Right cardiac atrium (tissue), 5 donors: ENCODE measurements around the gene TSPO. TPM values are rescaled to one million over a fixed set of nuclear protein-coding genes. Genes with fewer than 3 reads are reported as not detected.

Experiments used
- ATAC-seq, 2 donors: fragments of 200-7000 bp; cut with Tn5 transposase; one replicate each; pipeline versions ENCODE4 v1.8.0 to v1.9.1; 2020; ENCODE audit warnings: moderate library complexity in 2 of 2, mild to moderate bottlenecking in 1 of 2
- DNase-seq, 3 donors: peaks; one replicate each; pipeline ENCODE4 v3.0.0-alpha.2; 2020
- H3K27ac ChIP-seq: one replicate; pipeline ENCODE4 v1.5.1; 2013; ENCODE audit warnings: mild to moderate bottlenecking, low read length, control low read depth, moderate library complexity
- H3K27me3 ChIP-seq: one replicate; pipeline ENCODE4 v1.6.1; 2013; ENCODE audit not compliant: control insufficient read depth, insufficient read depth
- H3K4me1 ChIP-seq: one replicate; pipeline ENCODE4 v1.6.1; 2013; ENCODE audit warnings: low read length; ENCODE audit not compliant: control insufficient read depth, insufficient read depth
- H3K4me3 ChIP-seq: one replicate; pipeline ENCODE4 v1.5.1; 2013; ENCODE audit warnings: low read length, control low read depth
- H3K9me3 ChIP-seq: one replicate; pipeline ENCODE4 v1.6.1; 2013; ENCODE audit warnings: low read length; ENCODE audit not compliant: control insufficient read depth
- WGBS: extraction: QIAGEN DNeasy Blood & Tissue Kit; methylation state at CpG from one replicate; pipeline ENCODE4 v1.1.7; 2013; 5-methylcytosine and 5-hydroxymethylcytosine counted together
- intact Hi-C, 4 donors: fragments of 100-400 bp; cut with DNase I; formaldehyde crosslinking; loops; one replicate each; pipeline versions ENCODE4 v1.11.0 to v1.14.0; 2022 to 2023
- polyA plus RNA-seq: library from polyadenylated mRNA; stranded (reverse); fragments of 200-250 nt; gene quantifications from one replicate; pipeline ENCODE4 v1.2.3, GENCODE V29; 2013
- total RNA-seq, 4 donors: library from RNA; stranded (reverse); fragmentation: NEBNext Ultra II Directional; extraction: Animal tissue kit (Norgen Biotek cat#: 25700); gene quantifications; one replicate each; pipeline ENCODE4 v1.2.1, GENCODE V29; 2021
- donor health status: healthy with polysubstance abuse.
- donor health status: DM: no; HTN: yes; CAD: no.
- donor health status: DM: no; HTN: no; CAD: no.
- donor health status: DM: no; HTN: yes; CAD: no; lungs with severe emphysema.
- donor health status: DM: yes; HTN: yes; CAD: no.

Gene TSPO
- total and polyA plus RNA-seq, 5 donors: 69.6 to 152 (median 93.4) TPM

DNA sequence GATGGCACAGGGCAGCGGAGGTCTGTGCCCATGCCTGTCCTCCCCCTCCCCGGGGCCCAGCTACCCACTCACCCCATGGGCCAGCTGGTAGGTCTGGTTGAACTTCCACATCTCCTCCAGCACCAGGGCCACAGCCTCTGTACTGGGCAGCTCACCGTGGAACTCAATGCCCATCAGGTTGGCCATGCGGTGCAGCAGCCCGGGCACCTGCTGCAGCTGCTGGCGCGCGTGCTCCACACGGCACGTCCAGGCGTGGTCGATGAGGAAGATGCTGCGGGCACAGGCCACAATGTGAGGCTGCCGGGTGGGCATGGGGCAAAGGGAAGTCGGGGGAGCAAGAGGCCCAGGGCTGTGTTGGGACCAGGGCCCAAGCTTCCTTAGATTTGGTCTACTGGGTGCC, 29.3 kb downstream of the TSPO start:
- H3K4me3 ChIP-seq: no peak overlapping the region
- 93% methylated on average over 15 of the region's 15 CpGs for WGBS
- no peaks in the 10 kb centered on the region for H3K9me3 ChIP-seq
- peaks cover 2% of the 10 kb centered on the region for H3K4me1 ChIP-seq
- no peak overlapping the region for H3K27ac ChIP-seq
- peak in 2 of 3 donors; percentile 34 to 60 for DNase-seq
- no peaks in the 10 kb centered on the region for H3K27me3 ChIP-seq
- intact Hi-C loops: no loop called here
- ATAC-seq: no peak

GRCh38 chr22:43181321-43182076, 30.1 kb downstream of the TSPO start:
- intact Hi-C loops: no loop called here
- Histone ChIP-seq H3K27ac (no peak overlapping the region), H3K4me1 (peaks cover 6% of the 10 kb centered on the region), H3K27me3 (no peaks in the 10 kb centered on the region), H3K4me3 (no peak overlapping the region), H3K9me3 (no peaks in the 10 kb centered on the region)
- no peak for ATAC-seq
- peak in 2 of 3 donors; percentile 43 to 51 for DNase-seq
- WGBS: 93% methylated on average over 13 of the region's 13 CpGs

GRCh38 chr22:43182118-43182517, 30.8 kb downstream of the TSPO start:
- Histone ChIP-seq H3K4me1 (peaks cover 6% of the 10 kb centered on the region), H3K4me3 (no peak overlapping the region), H3K9me3 (no peaks in the 10 kb centered on the region), H3K27me3 (no peaks in the 10 kb centered on the region), H3K27ac (no peak overlapping the region)
- DNase-seq (peak in 2 of 3 donors; percentile 14 to 50), ATAC-seq (no peak)
- WGBS: 93% methylated on average over 10 of the region's 10 CpGs
- intact Hi-C loops: no loop called here

- Histone ChIP-seq H3K9me3 (no peaks in the 10 kb centered on the region), H3K27me3 (no peaks in the 10 kb centered on the region), H3K4me3 (no peak overlapping the region), H3K4me1 (peaks cover 6% of the 10 kb centered on the region), H3K27ac (no peak overlapping the region)
- intact Hi-C loops: no loop called here
- ATAC-seq (no peak), DNase-seq (peak in 1 of 3 donors; percentile 54)
- 95% methylated on average over 17 of the region's 17 CpGs for WGBS
Observed at GRCh38 chr22:43182726-43183125, 31.4 kb downstream of the TSPO start.

- Histone ChIP-seq H3K27ac (no peak overlapping the region), H3K27me3 (no peaks in the 10 kb centered on the region), H3K4me3 (no peak overlapping the region), H3K4me1 (peaks cover 6% of the 10 kb centered on the region), H3K9me3 (no peaks in the 10 kb centered on the region)
- intact Hi-C loops: no loop called here
- ATAC-seq (no peak), DNase-seq (peak in 2 of 3 donors; percentile 25 to 28)
- 79% methylated on average over 12 of the region's 12 CpGs for WGBS
Observed at GRCh38 chr22:43183496-43184277, 32.3 kb downstream of the TSPO start.

DNA sequence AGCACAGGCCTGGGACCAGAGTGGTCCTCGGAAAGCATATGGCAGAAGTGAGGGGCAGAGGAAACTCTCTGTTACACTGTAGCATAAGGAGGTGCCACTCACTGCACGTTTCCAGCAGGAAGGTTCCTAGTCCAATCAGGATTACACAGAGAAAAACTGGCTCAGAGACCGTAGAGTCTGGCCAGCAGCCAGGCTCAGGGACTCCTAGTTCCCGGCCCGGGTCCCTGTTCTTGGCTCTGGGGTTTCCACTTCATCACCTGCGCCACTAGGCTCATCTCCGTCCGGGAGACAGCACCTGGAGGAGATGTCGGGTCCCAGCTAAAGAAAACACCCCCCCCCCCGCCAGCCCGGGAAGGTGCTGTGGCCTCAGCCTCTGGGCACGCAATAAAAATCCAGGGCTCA, 34.5 kb downstream of the TSPO start:
- Histone ChIP-seq H3K9me3 (no peaks in the 10 kb centered on the region), H3K4me1 (peaks cover 6% of the 10 kb centered on the region), H3K4me3 (peak overlapping the region; percentile 85), H3K27me3 (no peaks in the 10 kb centered on the region), H3K27ac (no peak overlapping the region)
- ATAC-seq (peak; percentile 5 to 12), DNase-seq (peak; percentile 70 to 86 (median 80))
- 14% methylated on average over 12 of the region's 12 CpGs for WGBS
- intact Hi-C loops: no loop called here

DNA sequence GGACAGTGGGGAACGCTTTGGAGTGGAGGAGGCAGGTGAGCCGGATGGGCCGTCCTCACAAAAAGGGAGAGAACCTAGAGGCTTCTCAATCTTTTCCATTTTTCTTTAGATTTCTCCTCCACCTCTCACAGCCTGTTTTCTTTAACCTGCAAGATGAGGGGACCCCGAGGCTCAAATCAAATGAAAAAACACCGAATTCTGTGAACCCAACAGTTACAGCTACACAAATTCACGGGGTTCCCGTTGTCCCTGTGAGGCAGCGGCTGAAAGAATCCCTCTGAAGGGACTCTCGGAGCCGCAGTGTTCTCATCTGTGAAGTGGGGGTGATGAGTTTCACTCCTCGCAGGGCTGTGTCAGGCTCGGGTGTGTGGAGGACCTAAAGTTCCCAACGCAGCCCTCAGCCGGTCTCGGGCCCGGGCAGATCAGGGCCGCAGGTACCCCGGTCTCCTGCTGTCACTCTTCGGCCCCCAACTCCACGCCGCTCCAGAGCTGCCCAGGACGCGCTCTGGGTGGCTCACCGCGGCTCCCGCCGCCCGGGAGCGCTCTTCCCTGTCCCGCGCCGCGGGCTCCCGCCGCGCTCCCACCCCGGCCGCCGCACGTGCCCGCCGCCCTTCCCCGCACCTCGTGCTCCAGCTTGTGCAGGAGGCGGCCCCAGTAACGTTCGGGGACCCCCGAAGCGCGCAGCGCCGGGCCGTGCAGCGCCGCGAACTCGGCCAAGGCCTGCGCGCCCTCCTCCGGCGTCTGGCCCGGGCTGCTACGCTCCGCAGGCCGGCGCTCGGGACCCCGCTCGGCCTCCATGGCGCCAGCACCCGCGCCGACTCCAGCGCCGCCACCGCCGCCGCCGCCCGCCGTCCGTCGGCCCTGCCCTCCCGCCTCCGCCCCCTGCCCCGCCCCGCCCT, 35.2 kb downstream of the TSPO start, which contains the start of gene TTLL12:
TSS of gene TTLL12 (minus strand) at position 863 of the 899 bp plus-strand sequence. CDS start at position 798, 65 bp downstream.
- DNase-seq (peak; percentile 56 to 84 (median 84)), ATAC-seq (peak; percentile 25 to 39)
- no peaks in the 10 kb centered on the region for H3K9me3 ChIP-seq
- peaks cover 6% of the 10 kb centered on the region for H3K4me1 ChIP-seq
- H3K27ac ChIP-seq: peak within 1 kb of the TSS; percentile 93
- H3K27me3 ChIP-seq: no peaks in the 10 kb centered on the region
- peak within 1 kb of the TSS; percentile 85 for H3K4me3 ChIP-seq
- intact Hi-C loops: no loop called here
- WGBS: 1% methylated on average over 77 of the region's 87 CpGs

DNA sequence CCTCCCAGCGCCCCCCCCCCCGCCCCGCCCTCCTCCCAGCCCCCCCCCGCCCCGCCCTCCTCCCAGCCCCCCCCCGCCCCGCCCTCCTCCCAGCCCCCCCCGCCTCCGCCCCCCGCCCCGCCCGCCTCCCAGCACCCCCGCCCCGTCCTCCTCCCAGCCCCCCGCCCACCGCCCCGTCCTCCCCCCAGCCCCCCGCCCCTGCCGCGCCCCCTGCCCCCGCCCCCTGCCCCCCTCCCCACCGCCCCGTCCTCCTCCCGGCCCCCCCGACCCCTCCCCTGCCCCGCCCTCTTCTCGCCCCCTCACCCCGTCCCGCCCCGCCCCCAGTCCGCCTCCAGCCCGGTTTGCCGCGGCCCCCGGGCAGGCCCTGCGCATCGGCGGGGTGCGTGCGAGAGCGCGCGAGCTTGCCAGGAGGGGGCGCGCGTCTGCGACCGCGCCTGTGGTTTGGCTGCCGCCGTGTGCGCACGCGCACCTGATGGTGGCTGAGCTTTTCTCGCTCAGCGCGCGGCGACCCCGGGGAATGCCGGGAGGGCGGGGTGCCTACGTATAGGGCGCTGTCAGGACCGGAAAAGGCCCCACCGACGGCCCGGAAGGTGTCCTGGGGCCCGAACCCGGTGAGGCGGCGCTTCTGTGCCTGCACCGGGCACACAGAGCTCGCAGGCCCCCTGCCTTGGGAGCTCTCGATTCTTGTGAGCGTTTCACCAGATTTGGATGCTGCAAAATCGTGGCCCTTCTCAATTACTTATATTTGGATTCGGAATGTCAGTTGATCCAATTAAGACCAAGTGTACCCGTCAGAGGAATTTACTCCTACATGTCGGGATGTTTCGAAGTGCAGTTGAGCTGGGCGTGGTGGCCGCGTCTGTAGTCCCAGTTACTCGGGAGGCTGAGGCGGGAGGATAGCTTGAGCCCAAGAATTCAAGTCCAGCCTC, 36.1 kb downstream of the TSPO start:
- intact Hi-C loops: no loop called here
- 5% methylated on average over 56 of the region's 86 CpGs for WGBS
- no peaks in the 10 kb centered on the region for H3K9me3 ChIP-seq
- DNase-seq: peak; percentile 97 to 99 (median 99)
- H3K4me3 ChIP-seq: peak overlapping the region; percentile 85
- peak; percentile 93 to 95 for ATAC-seq
- peaks cover 6% of the 10 kb centered on the region for H3K4me1 ChIP-seq
- peak overlapping the region; percentile 93 for H3K27ac ChIP-seq
- H3K27me3 ChIP-seq: no peaks in the 10 kb centered on the region

- Histone ChIP-seq H3K4me1 (peaks cover 6% of the 10 kb centered on the region), H3K27me3 (no peaks in the 10 kb centered on the region), H3K9me3 (no peaks in the 10 kb centered on the region), H3K4me3 (no peak overlapping the region), H3K27ac (no peak overlapping the region)
- ATAC-seq: no peak
- 90% methylated on average over 5 of the region's 5 CpGs for WGBS
- peak in 1 of 3 donors; percentile 35 for DNase-seq
- intact Hi-C loops: no loop called here
Observed at GRCh38 chr22:43188829-43189545, 37.6 kb downstream of the TSPO start.
